NCI-H2171 treated with DMSO at 0.1 percent for 48 hours (cell line): ENCODE results near the gene ATP10B.
A peak's percentile ranks its signal among the peaks of the same experiment; 100 is the strongest.
"Not testable (repeated sequence)": the region's sequence is repeated elsewhere in the genome, so short reads cannot be mapped to it uniquely, and the experiment has no call there.

Experiments used
- DNase-seq: peaks from one replicate; lab custom pipeline; 2025; lab: John Stamatoyannopoulos, UW

ATP10B gene

GRCh38 chr5:160852049-160852448 lies at the start of gene ATP10B:
Gene ATP10B (minus strand): TSS chr5:160852211. CDS start chr5:160688074, 164,137 bp downstream.
- DNase-seq, result no peak

DNA sequence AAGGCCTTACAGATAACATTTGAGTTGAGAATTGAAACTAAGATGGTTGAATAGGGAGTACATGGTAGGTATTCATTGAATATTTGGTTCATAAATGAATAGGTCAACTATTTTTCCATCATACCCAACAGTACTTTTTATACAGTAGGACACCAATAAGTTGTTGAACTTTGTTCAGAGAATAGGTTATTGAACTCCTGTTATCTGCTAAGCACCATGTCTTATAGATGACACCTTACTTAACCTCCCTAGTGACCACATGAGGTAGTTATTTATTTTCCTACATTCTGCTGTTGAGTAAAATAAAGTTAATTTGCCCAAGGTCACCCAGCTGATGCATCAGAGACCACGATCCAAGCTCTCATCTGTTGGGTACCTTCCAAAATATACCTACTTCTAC lies 49.6 kb upstream of the ATP10B start:
- no peak for DNase-seq

DNA sequence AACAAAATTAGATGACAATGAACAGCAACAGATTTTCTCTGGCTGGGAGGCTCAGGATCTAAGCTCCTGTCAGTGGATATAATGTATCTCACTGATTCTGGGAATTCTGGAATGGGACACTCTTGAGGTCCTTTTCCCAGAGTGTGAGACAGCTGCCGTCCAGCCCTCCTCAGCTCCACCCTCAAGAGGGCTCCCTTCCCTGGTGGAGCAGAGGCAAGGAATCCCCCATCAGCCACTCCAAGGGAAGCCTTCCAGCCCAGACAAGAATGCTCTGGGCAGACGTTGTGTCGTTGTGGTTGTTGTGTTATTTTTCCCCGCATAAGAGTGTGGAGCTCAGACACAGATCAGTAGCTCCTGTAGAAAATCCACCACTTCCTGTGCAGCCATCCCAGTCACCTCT lies 47.7 kb upstream of the ATP10B start:
- DNase-seq, result no peak

- not testable (repeated sequence) for DNase-seq
These were observed 41.4 kb upstream of the ATP10B start for GRCh38 chr5:160893180-160893964.

DNA sequence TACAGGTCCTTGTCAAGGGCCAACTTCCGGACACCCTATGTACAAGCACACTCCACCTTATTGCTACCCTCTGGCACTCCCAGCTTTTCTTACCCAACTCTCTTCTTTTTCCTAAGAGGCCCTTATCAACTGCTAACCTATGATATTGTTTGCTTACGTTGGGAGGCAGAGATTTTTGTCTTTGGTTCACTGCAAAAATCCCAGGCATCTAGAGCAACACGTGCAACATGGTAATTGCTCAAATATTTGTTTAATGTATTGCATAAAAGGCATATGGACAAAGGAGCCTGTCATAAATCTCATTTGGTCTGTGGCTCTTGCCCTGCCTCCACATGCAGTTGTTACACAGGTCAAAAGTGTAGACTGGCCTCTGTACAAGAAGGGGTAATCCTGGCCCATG lies 35.8 kb upstream of the ATP10B start:
- no peak for DNase-seq

- DNase-seq, result not testable (repeated sequence)
These were observed 21.7 kb upstream of the ATP10B start for GRCh38 chr5:160873560-160874200.

DNA sequence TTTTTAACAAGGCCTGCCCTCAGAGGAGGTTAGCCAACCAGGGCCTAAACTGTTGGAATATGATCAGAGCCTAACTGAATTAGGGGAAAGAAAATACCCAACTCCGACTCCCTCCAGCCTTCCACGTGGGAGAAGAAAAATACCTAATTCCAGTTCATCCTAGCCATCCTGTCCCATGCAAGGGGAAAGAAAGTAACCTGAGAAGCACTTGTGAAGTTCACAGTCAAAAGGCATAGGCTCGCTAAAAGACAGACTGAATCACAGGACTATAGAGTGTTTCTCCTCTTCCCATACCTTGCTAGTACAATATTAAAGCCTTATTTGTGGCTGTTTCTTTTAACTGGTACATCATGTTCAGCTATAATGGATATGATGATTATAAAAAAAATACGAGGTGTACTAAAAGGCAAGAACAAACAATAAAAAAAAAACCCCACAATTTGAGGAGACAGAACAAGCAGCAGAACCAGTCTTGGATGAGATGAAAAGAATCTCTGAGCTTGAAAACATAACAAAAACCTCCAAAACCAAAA lies 18.0 kb upstream of the ATP10B start:
- peak; percentile 9 for DNase-seq

DNA sequence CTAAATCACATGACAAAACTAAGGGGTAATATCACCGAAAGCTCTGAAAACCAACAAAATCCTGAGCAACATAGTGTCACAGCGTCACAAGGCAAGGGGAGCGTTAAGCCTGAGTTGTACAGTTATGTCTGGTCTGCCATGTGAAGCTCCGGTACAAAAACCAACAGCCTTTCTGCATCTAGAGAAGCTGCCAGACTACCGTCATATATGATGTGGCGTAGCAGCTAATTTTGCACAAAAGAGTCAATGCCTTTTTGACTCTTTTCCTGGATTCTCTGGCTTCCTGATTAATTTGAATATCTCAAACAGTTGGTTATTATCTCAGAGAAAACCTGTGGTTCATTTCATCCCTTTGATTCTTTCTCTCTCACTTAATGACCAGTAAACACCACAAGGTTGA lies 16.0 kb upstream of the ATP10B start:
- no peak for DNase-seq

- DNase-seq, result no peak
These were observed 560 bp downstream of the ATP10B start for GRCh38 chr5:160851451-160851850.

GRCh38 chr5:160850421-160850820 lies 1.6 kb downstream of the ATP10B start:
- no peak for DNase-seq

GRCh38 chr5:160847526-160848085 lies 4.4 kb downstream of the ATP10B start:
- no peak for DNase-seq

GRCh38 chr5:160846642-160847041 lies 5.4 kb downstream of the ATP10B start:
- no peak for DNase-seq

- no peak for DNase-seq
These were observed 7.8 kb downstream of the ATP10B start for GRCh38 chr5:160844177-160844576.

DNA sequence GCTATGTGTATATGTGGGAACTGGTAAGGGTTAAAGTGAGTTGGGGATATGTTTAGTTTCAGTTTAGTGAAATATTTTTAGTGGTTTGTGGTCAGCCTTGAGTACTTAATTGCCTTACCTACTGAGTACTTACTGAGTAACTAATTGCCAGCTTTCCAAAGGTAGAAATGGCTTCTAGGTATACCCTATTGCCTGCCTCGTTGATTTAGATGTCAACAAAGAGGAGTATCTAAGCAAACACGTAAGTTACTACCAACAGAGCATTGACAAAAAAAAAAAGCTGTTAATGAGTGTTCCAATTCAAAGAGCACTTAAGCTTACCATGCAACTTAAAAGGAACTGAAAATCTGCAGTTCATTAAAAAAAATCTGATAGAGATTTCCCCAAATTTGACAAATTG lies 8.8 kb downstream of the ATP10B start:
- no peak for DNase-seq

- DNase-seq, result no peak
These were observed 14.0 kb downstream of the ATP10B start for GRCh38 chr5:160837749-160838593.

- no peak for DNase-seq
These were observed 14.8 kb downstream of the ATP10B start for GRCh38 chr5:160837211-160837610.

DNA sequence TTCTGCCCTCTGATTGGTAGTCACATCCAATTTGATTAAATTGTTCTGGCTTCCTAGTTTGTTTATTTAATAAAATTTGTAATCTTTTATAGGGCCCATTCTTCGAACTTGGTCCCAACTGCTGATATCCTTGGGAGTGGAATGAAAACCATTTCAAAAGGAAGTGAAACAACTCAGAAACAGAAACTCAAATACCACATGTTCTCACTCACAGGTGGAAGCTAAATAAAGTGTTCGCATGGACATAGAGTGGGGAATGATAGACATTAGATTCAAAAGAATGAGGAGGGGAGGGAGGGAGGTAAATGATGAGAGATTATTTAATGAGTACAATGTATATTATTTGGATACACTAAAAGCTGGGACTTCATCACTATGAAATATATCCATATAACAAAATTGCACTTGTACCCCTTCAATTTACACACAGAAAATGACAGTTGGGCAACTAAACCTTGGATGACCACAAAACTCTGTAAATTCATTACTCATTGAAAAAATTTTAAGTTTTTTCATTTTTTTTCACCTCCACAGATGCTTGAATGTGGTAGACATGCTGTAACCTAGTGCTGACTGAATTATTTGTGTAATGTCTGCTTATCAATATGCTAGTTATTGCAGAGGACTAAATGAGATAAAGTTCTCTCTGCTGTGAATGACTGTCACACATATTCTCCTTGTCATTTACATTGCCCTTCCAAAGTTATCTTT lies 16.0 kb downstream of the ATP10B start:
- no peak for DNase-seq

DNA sequence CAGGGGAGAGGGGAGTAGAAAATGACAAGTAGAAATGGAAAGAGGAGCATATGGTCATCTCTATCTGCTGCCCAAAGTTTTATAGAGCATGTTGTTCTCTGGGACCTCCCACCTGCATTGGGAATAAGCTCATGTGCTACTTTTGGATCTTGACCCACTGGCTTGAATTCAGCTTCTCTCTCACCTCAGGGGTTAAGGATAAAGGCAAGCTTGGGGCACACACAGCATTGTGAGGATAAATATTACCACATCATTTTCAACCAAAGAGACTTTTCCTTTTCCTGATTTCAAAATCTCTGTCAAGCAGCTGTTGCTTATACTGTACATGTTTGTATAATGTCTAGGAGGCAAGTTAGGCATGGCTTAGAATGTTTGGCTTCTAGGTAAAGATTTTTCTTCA lies 16.6 kb downstream of the ATP10B start:
- no peak for DNase-seq

- no peak for DNase-seq
These were observed 18.2 kb downstream of the ATP10B start for GRCh38 chr5:160833806-160834205.

DNA sequence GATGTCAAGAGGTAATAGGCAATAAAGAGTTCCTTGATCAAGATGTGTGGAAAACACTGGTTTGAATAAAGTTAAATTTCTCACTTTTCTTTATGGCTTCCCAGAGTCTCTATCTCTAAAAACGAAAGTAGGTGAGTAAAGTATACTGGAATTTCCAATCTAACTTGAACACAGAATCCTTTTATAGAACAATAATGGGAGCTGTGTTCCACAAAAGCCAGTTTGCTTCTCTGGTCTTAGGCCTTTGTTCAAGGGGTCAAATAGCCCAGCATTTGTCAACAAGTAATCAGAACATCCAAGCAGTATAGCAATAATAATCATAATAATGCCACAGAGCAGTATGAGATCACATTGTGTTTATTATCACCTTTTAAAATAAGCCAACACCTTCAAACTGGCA lies 20.2 kb downstream of the ATP10B start:
- no peak for DNase-seq

- DNase-seq, result no peak
These were observed 27.6 kb downstream of the ATP10B start for GRCh38 chr5:160824301-160825001.
